Measurements from ENCODE around the gene METTL1. TPM values are rescaled to one million over a fixed set of nuclear protein-coding genes. Genes with fewer than 3 reads are reported as not detected.

Gene METTL1
- total and polyA plus RNA-seq, 9 of the 15 experiments (the other 6 are each of a cell fraction or from before 2014, with no cell fraction given), result 12.6 to 65.9 (median 39.2) TPM

GRCh38 chr12:57736741-57737466 is 35.0 kb downstream of the METTL1 start (continued):
- TF ChIP-seq, protein P1, sequence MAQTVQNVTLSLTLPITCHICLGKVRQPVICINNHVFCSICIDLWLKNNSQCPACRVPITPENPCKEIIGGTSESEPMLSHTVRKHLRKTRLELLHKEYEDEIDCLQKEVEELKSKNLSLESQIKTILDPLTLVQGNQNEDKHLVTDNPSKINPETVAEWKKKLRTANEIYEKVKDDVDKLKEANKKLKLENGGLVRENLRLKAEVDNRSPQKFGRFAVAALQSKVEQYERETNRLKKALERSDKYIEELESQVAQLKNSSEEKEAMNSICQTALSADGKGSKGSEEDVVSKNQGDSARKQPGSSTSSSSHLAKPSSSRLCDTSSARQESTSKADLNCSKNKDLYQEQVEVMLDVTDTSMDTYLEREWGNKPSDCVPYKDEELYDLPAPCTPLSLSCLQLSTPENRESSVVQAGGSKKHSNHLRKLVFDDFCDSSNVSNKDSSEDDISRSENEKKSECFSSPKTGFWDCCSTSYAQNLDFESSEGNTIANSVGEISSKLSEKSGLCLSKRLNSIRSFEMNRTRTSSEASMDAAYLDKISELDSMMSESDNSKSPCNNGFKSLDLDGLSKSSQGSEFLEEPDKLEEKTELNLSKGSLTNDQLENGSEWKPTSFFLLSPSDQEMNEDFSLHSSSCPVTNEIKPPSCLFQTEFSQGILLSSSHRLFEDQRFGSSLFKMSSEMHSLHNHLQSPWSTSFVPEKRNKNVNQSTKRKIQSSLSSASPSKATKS (CRISPR knock-in tag; IDR thresholded peaks at IDR 0.05), result no peak
- peak; percentile 36 for TF ChIP-seq RBM25 (IDR thresholded peaks at IDR 0.05; ENCODE audit: low read depth, low read length, severe bottlenecking)
- TF ChIP-seq E2F8 (IDR thresholded peaks at IDR 0.05; ENCODE audit: low read depth, partially characterized antibody), result no peak
- TF ChIP-seq SAFB (IDR thresholded peaks at IDR 0.05; ENCODE audit: borderline replicate concordance, low read depth, low read length), result 0 out of 2 replicates have a peak, but pooled peaks have one; percentile 39
- TF ChIP-seq CREB1 (IDR thresholded peaks at IDR 0.05), result 0 out of 2 replicates have a peak, but pooled peaks have one; percentile 12
- no peak for TF ChIP-seq CREB1 (CRISPR knock-in tag; IDR thresholded peaks at IDR 0.05)
- no peak for TF ChIP-seq ETS2 (tag; IDR thresholded peaks at IDR 0.05; ENCODE audit: borderline replicate concordance, poor library complexity, severe bottlenecking)
- 0 out of 2 replicates have a peak, but pooled peaks have one; percentile 13 for TF ChIP-seq NFE2 (IDR thresholded peaks at IDR 0.05; ENCODE audit: low read depth)
- TF ChIP-seq DNMT1 (IDR thresholded peaks at IDR 0.05), result no peak
- peak in 1 of 2 experiments; percentile 25; a peak in 1 of 4 replicates for TF ChIP-seq KDM1A (IDR thresholded peaks at IDR 0.05)
- peak; percentile 94 for TF ChIP-seq ZFP36 (IDR thresholded peaks at IDR 0.05; ENCODE audit: low read depth, low read length, partially characterized antibody)
- TF ChIP-seq CBX1 (IDR thresholded peaks at IDR 0.05; ENCODE audit: low read depth), result 0 out of 2 replicates have a peak, but pooled peaks have one; percentile 34

All from K562 (cell line).